OCI-LY3 (cell line): ENCODE data around the gene CLHC1.

Source experiments
- H2AFZ ChIP-seq: fragments of 200-600, 300-600 bp; shearing (Covaris generic); 2 replicates; pipeline ENCODE4 v1.6.0; 2014; ENCODE audit warnings: antibody characterized with exemption, low read depth, low read length
- H3K27ac ChIP-seq: fragments of 200-600, 300-600 bp; sonication (generic); 2 replicates; pipeline ENCODE4 v1.5.1; 2014; ENCODE audit warnings: mild to moderate bottlenecking, low read length, moderate library complexity, mixed read lengths
- H3K27me3 ChIP-seq: fragments of 200-600, 300-600 bp; sonication (generic); 2 replicates; pipeline ENCODE4 v1.6.1; 2014; ENCODE audit warnings: low read depth, low read length, mixed read lengths
- H3K36me3 ChIP-seq: fragments of 200-600, 300-600 bp; sonication (generic); replicated peaks from 2 replicates; pipeline ENCODE3; 2014; ENCODE audit warnings: low read depth, low read length, mixed read lengths
- H3K4me1 ChIP-seq: fragments of 300-600, 200-600 bp; sonication (generic); 2 replicates; pipeline ENCODE4 v1.6.1; 2014; ENCODE audit warnings: low read length, mixed read lengths
- H3K4me2 ChIP-seq: fragments of 200-600, 300-600 bp; sonication (generic); 2 replicates; pipeline ENCODE4 v1.6.1; 2014; ENCODE audit warnings: low read length, mixed read lengths
- H3K4me3 ChIP-seq: fragments of 300-600, 200-600 bp; sonication (generic); 2 replicates; pipeline ENCODE4 v1.5.1; 2014; ENCODE audit warnings: antibody characterized with exemption, mild to moderate bottlenecking, low read length, moderate library complexity
- H3K79me2 ChIP-seq: fragments of 300-600, 200-600 bp; shearing (Covaris generic); 2 replicates; pipeline ENCODE4 v1.6.1; 2014; ENCODE audit warnings: mild to moderate bottlenecking, low read length, mixed read lengths
- H3K9ac ChIP-seq: fragments of 300-600, 200-600 bp; shearing (Covaris generic); 2 replicates; pipeline ENCODE4 v1.6.0; 2014; ENCODE audit warnings: mild to moderate bottlenecking, low read length, moderate library complexity
- H3K9me3 ChIP-seq: fragments of 200-600, 300-600 bp; shearing (Covaris generic); 2 replicates; pipeline ENCODE4 v1.6.1; 2014; ENCODE audit warnings: low read length, mixed read lengths; ENCODE audit not compliant: insufficient read depth
- H4K20me1 ChIP-seq: fragments of 200-600, 300-600 bp; sonication (generic); 2 replicates; pipeline ENCODE4 v1.6.1; 2016; ENCODE audit warnings: low read length, mixed read lengths; ENCODE audit not compliant: insufficient read depth
- EZH2phosphoT487 ChIP-seq: fragments of 200-600 bp; shearing (Covaris generic); IDR thresholded peaks from 2 replicates; pipeline ENCODE4 v1.6.1; 2018; ENCODE audit warnings: antibody characterized with exemption, mixed run types, low read depth
- TF ChIP-seq, protein P1 (sequence below): fragments of 200-600, 300-600 bp; sonication (generic); IDR thresholded peaks from 2 replicates; pipeline ENCODE4 v1.5.1; 2014; ENCODE audit warnings: antibody characterized with exemption, low read length, low read depth

The CLHC1 gene

DNA sequence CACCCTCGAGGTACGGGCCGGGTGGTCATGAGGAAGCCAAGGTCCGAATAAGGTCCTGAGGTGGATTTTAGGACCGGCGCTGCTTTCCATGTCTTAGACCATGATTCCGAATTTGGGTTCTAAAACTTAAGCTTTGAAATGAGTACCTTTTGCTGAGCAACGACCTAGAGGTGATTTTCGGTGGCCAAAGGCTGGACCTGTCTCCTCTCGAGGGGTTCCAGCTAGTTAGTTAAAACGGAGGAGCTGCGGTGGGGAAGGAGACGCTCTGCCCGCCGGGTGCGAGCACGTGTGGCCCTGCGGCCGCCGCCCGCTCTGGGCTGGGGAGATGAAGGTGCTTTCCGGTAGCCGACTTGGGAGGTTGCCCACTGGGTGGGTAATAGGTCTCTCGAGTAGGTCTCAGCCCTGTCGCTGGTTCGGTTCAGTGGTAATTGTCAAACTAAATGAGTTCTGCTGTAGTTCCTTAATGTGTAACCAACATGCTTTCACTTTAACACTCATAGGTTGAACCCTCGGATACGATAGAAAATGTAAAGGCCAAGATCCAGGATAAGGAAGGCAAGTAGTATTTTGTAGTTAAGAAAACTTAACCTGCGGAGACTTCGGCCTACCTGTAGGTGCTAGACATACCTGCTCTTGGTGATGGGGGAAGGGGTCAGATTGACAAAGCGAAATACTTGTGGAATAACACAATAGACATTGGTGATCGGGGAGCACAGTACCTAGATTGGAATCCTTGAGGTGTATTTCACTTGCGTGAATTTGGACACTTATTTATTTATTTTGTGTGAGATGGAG is 967 bp upstream of the CLHC1 start:
- H3K4me2 ChIP-seq: peak overlapping the region; percentile 84
- H3K36me3 ChIP-seq: peaks cover 44% of the 10 kb centered on the region
- H3K27me3 ChIP-seq: no peaks in the 10 kb centered on the region
- no peaks in the 10 kb centered on the region for H3K9me3 ChIP-seq
- H3K27ac ChIP-seq: peak overlapping the region; percentile 85
- peaks cover 53% of the 10 kb centered on the region for H3K79me2 ChIP-seq
- peak overlapping the region; percentile 99 for H3K9ac ChIP-seq
- H2AFZ ChIP-seq: no peak overlapping the region
- TF ChIP-seq, protein P1, sequence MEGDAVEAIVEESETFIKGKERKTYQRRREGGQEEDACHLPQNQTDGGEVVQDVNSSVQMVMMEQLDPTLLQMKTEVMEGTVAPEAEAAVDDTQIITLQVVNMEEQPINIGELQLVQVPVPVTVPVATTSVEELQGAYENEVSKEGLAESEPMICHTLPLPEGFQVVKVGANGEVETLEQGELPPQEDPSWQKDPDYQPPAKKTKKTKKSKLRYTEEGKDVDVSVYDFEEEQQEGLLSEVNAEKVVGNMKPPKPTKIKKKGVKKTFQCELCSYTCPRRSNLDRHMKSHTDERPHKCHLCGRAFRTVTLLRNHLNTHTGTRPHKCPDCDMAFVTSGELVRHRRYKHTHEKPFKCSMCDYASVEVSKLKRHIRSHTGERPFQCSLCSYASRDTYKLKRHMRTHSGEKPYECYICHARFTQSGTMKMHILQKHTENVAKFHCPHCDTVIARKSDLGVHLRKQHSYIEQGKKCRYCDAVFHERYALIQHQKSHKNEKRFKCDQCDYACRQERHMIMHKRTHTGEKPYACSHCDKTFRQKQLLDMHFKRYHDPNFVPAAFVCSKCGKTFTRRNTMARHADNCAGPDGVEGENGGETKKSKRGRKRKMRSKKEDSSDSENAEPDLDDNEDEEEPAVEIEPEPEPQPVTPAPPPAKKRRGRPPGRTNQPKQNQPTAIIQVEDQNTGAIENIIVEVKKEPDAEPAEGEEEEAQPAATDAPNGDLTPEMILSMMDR: no peak
- TF ChIP-seq EZH2phosphoT487: no peak
- H4K20me1 ChIP-seq: peaks cover 11% of the 10 kb centered on the region; the same call in 1 of the 2 replicates
- peaks cover 20% of the 10 kb centered on the region for H3K4me1 ChIP-seq
- peak overlapping the region; percentile 88 for H3K4me3 ChIP-seq

DNA sequence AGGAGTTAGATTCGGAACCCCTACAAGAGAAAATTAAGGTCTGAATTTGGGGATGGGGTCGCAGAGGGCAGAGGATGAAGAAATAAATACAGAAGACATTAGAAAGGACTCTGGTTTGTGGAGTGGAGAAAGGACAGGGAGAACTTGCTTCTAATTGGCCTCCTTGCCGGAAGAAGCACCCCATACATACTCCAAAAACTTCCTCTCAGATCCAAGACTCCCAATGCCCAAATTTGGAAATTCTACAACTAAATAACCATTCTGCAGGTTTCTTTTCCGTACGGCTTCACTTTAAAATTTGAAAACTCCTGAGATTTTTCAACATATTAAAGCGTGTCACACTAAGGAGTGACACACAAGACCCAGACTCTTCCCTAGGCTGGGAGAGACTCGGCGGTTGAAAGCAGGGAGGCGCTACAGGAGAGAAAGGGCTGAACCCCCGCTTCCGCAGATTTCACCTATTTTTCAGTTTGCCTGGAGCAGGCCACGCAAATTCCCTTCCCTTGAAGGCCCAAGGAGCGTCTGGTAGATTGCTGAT is 478 bp downstream of the CLHC1 start:
- H3K9me3 ChIP-seq: no peaks in the 10 kb centered on the region

DNA sequence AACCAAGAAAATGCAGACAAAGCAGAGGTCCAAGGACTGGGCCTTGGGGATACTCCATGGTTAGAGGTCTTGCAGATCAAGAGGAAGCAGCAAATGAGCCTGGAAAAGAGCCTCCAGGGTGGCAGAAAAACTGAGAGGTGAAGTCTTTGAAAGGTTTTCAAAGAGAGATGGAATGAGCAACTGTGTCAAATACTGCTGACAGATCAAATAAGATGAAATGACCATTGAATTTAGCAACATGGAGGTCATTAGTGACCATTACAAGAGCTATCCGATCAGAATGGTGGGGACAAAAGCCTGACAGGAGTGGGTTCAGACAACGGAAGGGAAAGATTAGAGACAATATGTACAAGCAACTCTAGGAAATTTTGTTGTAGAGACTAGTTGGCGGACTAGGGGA is 1.5 kb downstream of the CLHC1 start:
- Histone ChIP-seq H3K4me3 (no peak overlapping the region), H3K4me2 (no peak overlapping the region), H3K27ac (no peak overlapping the region), H4K20me1 (peaks cover 11% of the 10 kb centered on the region; the same call in 1 of the 2 replicates), H2AFZ (no peak overlapping the region), H3K27me3 (no peaks in the 10 kb centered on the region), H3K9me3 (no peaks in the 10 kb centered on the region), H3K4me1 (peaks cover 20% of the 10 kb centered on the region), H3K9ac (no peak overlapping the region), H3K79me2 (peaks cover 53% of the 10 kb centered on the region), H3K36me3 (peaks cover 27% of the 10 kb centered on the region)
- TF ChIP-seq, protein P1: no peak
- no peak for TF ChIP-seq EZH2phosphoT487

More for the DNA sequence above, 478 bp downstream of the CLHC1 start:
- peaks cover 37% of the 10 kb centered on the region for H3K36me3 ChIP-seq
- H3K4me1 ChIP-seq: peaks cover 20% of the 10 kb centered on the region
- H3K27me3 ChIP-seq: no peaks in the 10 kb centered on the region
- peak overlapping the region; percentile 88 for H3K4me3 ChIP-seq
- peak overlapping the region; percentile 96 for H3K4me2 ChIP-seq
- H4K20me1 ChIP-seq: peaks cover 11% of the 10 kb centered on the region; the same call in 1 of the 2 replicates
- TF ChIP-seq, protein P1: no peak
- no peak for TF ChIP-seq EZH2phosphoT487
- H3K79me2 ChIP-seq: peaks cover 53% of the 10 kb centered on the region
- H3K27ac ChIP-seq: peak overlapping the region; percentile 85
- peak overlapping the region; percentile 99 for H3K9ac ChIP-seq
- H2AFZ ChIP-seq: peak overlapping the region; percentile 96

DNA sequence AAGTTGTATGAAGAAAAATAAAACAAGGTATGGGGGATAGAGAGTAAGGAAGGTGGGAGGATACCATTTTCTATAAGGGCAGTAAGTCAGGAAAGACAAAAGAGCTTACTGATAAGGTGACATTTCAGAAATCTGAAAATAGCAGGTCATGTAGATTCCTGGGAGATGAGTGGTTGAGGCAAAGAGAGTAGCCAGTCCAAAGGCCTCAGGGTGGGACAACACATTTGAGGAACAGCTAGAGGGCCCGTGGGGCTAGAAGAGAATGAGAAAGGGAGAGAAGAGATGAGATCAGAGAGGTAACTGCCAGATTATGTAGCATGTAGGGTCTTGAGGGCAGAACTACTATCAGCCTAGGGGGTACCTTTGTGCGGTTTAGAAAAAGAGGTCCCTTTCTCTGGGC is 2.9 kb downstream of the CLHC1 start:
- no peak overlapping the region for H3K4me2 ChIP-seq
- no peak for TF ChIP-seq EZH2phosphoT487
- TF ChIP-seq, protein P1: no peak
- no peaks in the 10 kb centered on the region for H3K27me3 ChIP-seq
- H3K79me2 ChIP-seq: peaks cover 41% of the 10 kb centered on the region
- H3K9me3 ChIP-seq: no peaks in the 10 kb centered on the region
- no peak overlapping the region for H2AFZ ChIP-seq
- peaks cover 12% of the 10 kb centered on the region for H3K4me1 ChIP-seq
- H3K36me3 ChIP-seq: peaks cover 14% of the 10 kb centered on the region
- H4K20me1 ChIP-seq: peaks cover 6% of the 10 kb centered on the region; the same call in 1 of the 2 replicates
- H3K9ac ChIP-seq: no peak overlapping the region
- no peak overlapping the region for H3K27ac ChIP-seq
- H3K4me3 ChIP-seq: no peak overlapping the region
